Measurements from ENCODE around the gene GSTM4. TPM values are rescaled to one million over a fixed set of nuclear protein-coding genes. Genes with fewer than 3 reads are reported as not detected.

The GSTM4 gene
- total and polyA plus RNA-seq, 2 of the 4 experiments (the other 2 are of a cell fraction), result 10.4 to 37.8 TPM

- no peak overlapping the region for H3K23ac ChIP-seq (ENCODE audit: low read depth, low read length)
- H4K91ac ChIP-seq (ENCODE audit: insufficient read depth, low read depth, low read length), result no peak overlapping the region
- H3K18ac ChIP-seq (ENCODE audit: low read depth, low read length), result no peak overlapping the region
- no peak overlapping the region for H2BK15ac ChIP-seq (ENCODE audit: low read depth, low read length)
- H4K8ac ChIP-seq (ENCODE audit: low read depth in 2 of 2, low read length in 2 of 2), result no peak overlapping the region; a peak in 1 of 4 replicates
- peak overlapping the region; percentile 32; the same call in 1 of the 2 replicates for H2BK20ac ChIP-seq (ENCODE audit: low read depth, low read length)
- H4K20me1 ChIP-seq (ENCODE audit: insufficient read depth, low read length), result no peaks in the 10 kb centered on the region
- H3K79me1 ChIP-seq (ENCODE audit: low read depth in 1 of 2, low read length in 2 of 2), result peaks cover 5 to 14% of the 10 kb centered on the region in 2 experiments; a peak in 2 of 4 replicates
- H3K14ac ChIP-seq (replicated peaks; ENCODE audit: low read depth, low read length), result no peak overlapping the region
- peaks cover 6% of the 10 kb centered on the region; the same call in 1 of the 2 replicates for H3K4me1 ChIP-seq (ENCODE audit: control insufficient read depth, insufficient read depth, low read length)
- no peak overlapping the region for H2AFZ ChIP-seq (replicated peaks; ENCODE audit: low read length, poor library complexity)
- TF ChIP-seq, protein P1, sequence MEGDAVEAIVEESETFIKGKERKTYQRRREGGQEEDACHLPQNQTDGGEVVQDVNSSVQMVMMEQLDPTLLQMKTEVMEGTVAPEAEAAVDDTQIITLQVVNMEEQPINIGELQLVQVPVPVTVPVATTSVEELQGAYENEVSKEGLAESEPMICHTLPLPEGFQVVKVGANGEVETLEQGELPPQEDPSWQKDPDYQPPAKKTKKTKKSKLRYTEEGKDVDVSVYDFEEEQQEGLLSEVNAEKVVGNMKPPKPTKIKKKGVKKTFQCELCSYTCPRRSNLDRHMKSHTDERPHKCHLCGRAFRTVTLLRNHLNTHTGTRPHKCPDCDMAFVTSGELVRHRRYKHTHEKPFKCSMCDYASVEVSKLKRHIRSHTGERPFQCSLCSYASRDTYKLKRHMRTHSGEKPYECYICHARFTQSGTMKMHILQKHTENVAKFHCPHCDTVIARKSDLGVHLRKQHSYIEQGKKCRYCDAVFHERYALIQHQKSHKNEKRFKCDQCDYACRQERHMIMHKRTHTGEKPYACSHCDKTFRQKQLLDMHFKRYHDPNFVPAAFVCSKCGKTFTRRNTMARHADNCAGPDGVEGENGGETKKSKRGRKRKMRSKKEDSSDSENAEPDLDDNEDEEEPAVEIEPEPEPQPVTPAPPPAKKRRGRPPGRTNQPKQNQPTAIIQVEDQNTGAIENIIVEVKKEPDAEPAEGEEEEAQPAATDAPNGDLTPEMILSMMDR (conservative IDR thresholded peaks at IDR 0.05; ENCODE audit: low read depth, low read length), result no peak
- TF ChIP-seq RFX5 (IDR thresholded peaks at IDR 0.05; ENCODE audit: low read depth, low read length) (no peak), ELK1 (IDR thresholded peaks at IDR 0.05; ENCODE audit: borderline replicate concordance, low read depth, low read length) (no peak), RCOR1 (IDR thresholded peaks at IDR 0.05; ENCODE audit: insufficient replicate concordance, low read length) (no peak), MAFK (IDR thresholded peaks at IDR 0.05; ENCODE audit: low read depth, low read length) (no peak), CHD1 (IDR thresholded peaks at IDR 0.05; ENCODE audit: low read depth, low read length) (no peak), CEBPB (IDR thresholded peaks at IDR 0.05; ENCODE audit: low read depth, low read length) (no peak), SMC3 (IDR thresholded peaks at IDR 0.05; ENCODE audit: low read depth, low read length) (no peak), POLR2A (IDR thresholded peaks at IDR 0.05; ENCODE audit: low read depth, low read length) (no peak), FOS (IDR thresholded peaks at IDR 0.05; ENCODE audit: low read depth, low read length) (no peak), NFE2L2 (IDR thresholded peaks at IDR 0.05; ENCODE audit: low read depth, low read length) (no peak), MXI1 (IDR thresholded peaks at IDR 0.05; ENCODE audit: borderline replicate concordance, low read depth, low read length) (no peak), RAD21 (IDR thresholded peaks at IDR 0.05; ENCODE audit: low read length) (no peak), MAZ (IDR thresholded peaks at IDR 0.05; ENCODE audit: borderline replicate concordance, low read depth, low read length) (no peak), BHLHE40 (IDR thresholded peaks at IDR 0.05; ENCODE audit: low read depth, low read length) (no peak)
- TF ChIP-seq, protein P2, sequence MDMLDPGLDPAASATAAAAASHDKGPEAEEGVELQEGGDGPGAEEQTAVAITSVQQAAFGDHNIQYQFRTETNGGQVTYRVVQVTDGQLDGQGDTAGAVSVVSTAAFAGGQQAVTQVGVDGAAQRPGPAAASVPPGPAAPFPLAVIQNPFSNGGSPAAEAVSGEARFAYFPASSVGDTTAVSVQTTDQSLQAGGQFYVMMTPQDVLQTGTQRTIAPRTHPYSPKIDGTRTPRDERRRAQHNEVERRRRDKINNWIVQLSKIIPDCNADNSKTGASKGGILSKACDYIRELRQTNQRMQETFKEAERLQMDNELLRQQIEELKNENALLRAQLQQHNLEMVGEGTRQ (IDR thresholded peaks at IDR 0.05; ENCODE audit: low read depth, low read length), result no peak
- no peaks in the 10 kb centered on the region for H3K27me3 ChIP-seq (ENCODE audit: control insufficient read depth, insufficient read depth, low read length)
- ATAC-seq (ENCODE audit: low read depth), result no peak
- H3K9me3 ChIP-seq (ENCODE audit: control insufficient read depth, insufficient read depth, low read length), result no peaks in the 10 kb centered on the region
- H3K4me3 ChIP-seq (ENCODE audit: insufficient read depth, low read depth, low read length), result no peak overlapping the region
- H4K5ac ChIP-seq (ENCODE audit: low read depth, low read length), result no peak overlapping the region
- no peak overlapping the region for H3K9ac ChIP-seq (ENCODE audit: low read depth, low read length)
- CTCF ChIA-PET, result no interaction called here
- no peak overlapping the region for H2AK9ac ChIP-seq (replicated peaks; ENCODE audit: low read depth, low read length, poor library complexity)
- no peak overlapping the region for H3K56ac ChIP-seq (ENCODE audit: extremely low read depth, insufficient read depth, low read length)
- no peak overlapping the region for H2BK5ac ChIP-seq (ENCODE audit: low read depth, low read length, poor library complexity, severe bottlenecking)
- peaks cover 7% of the 10 kb centered on the region for H3K9me1 ChIP-seq (ENCODE audit: insufficient read depth, low read length)
- intact Hi-C loops (cut with micrococcal nuclease), result no loop called here
- H2BK120ac ChIP-seq (ENCODE audit: low read depth, low read length), result peak overlapping the region; percentile 37; the same call in 1 of the 2 replicates
- dilution Hi-C loops (cut with HindIII; ENCODE audit: low sequenced_read_pairs, unreplicated experiment), result no loop called here
- H3K4ac ChIP-seq (ENCODE audit: low read depth, low read length), result 0 out of 2 replicates have a peak overlapping the region, but pooled peaks have one; percentile 53
- BruUV-seq (replicated peaks), result no TSS peak
- in situ Hi-C loops (cut with MboI; ENCODE audit: low sequenced_read_pairs), result no loop called here
- no CpG with 5 or more reads among the region's 1 CpG for WGBS, 2 experiments (ENCODE audit: extremely low coverage in 2 of 2, insufficient read length in 1 of 2)
- no peak overlapping the region for H3K27ac ChIP-seq (ENCODE audit: insufficient read depth, low read length)
- no peak overlapping the region for H3K4me2 ChIP-seq (ENCODE audit: low read depth, low read length)
- peaks cover 9% of the 10 kb centered on the region; the same call in 1 of the 2 replicates for H3K36me3 ChIP-seq (ENCODE audit: control insufficient read depth, insufficient read depth, low read length)
- H2AK5ac ChIP-seq (ENCODE audit: low read depth, low read length), result peak overlapping the region; percentile 77
- POLR2A ChIA-PET (ENCODE audit: unreplicated experiment), result no interaction called here
- DNase-seq, result no peak
Observed at GRCh38 chr1:109664671-109665070, 8.8 kb downstream of the GSTM4 start.
